GM12892 (cell line): Measurements from ENCODE around the gene EGF.

Experiments used
- DNase-seq: peaks from one replicate; pipeline ENCODE4 v3.0.0; 2011; ENCODE audit not compliant: insufficient read length
- FAIRE-seq: peaks from 2 replicates; lab custom pipeline; 2011; peaks lifted over from hg19 to GRCh38; lab: Jason Lieb, UNC
- POLR2A ChIP-seq: IDR thresholded peaks from 2 replicates; pipeline ENCODE4 v1.6.1; 2011; ENCODE audit warnings: low read depth, low read length, control low read depth
- POLR2AphosphoS5 ChIP-seq: IDR thresholded peaks from 2 replicates; pipeline ENCODE4 v1.6.1; 2011; ENCODE audit warnings: low read depth, low read length, control low read depth
- TAF1 ChIP-seq: IDR thresholded peaks from 2 replicates; pipeline ENCODE4 v1.6.1; 2011; ENCODE audit warnings: low read depth, mild to moderate bottlenecking, control low read depth, low read length, borderline replicate concordance

EGF gene

GRCh38 chr4:109969919-109970318, 57.2 kb downstream of the EGF start:
- DNase-seq (no peak), FAIRE-seq (no peak)
- no peak for TF ChIP-seq POLR2AphosphoS5
- TF ChIP-seq POLR2A, result no peak
- no peak for TF ChIP-seq TAF1

DNA sequence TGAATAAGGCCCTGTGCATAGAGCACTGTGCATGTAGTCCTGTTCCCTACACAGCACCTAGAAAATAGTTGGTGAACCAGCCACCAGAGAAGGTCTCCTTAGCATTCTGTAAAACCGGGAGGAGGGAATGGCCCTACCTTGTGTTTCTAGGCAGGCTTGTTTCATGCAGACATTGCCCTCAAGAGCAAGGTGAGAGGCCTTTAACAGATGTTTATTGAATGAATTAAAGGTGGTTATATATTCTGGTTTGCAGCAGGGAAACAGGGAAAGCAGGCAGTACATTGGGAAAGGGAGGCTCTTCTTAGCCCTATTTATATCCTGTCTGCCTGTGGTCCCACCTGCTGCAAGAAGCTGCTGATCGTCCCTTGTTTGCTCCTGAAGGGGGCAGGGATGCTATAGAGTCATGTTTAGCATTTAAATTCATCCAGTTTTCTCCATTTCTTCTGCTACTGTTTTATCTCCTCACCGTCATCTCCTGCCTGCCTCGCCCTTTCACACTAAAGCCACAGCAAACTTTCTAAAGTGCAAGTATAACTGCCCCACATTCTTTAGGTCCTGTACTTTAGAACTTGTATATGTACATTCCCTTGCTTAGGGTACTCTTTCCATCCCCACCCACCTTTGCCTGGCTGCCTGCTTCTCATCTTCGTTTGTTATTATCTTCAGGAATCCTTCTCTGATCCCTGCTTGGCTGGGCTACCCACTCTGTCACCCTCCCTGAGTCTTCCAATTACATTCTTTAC, 60.3 kb downstream of the EGF start:
- FAIRE-seq, result no peak

DNA sequence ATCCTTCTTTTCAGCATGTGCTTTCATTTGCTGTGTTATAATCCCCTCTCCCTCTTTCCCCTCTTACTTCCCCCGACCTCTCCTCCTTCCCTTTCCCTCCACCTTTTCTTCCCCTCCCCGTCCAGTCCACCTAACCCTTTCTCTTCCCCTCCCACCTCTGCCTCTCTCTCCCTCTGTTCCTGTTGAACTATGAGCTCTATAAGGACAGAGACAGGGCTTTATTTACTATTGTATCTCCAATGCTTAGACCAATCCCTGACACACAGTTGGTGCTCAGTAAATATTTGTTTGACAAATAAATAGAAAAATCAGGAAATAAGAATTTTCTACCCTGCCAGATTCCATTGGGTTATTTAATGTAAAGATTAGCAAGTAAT, 60.8 kb downstream of the EGF start:
- no peak for FAIRE-seq
- TF ChIP-seq POLR2AphosphoS5 (no peak), TAF1 (no peak), POLR2A (no peak)
- no peak for DNase-seq

More for the DNA sequence above, 60.3 kb downstream of the EGF start:
- no peak for DNase-seq
- TF ChIP-seq POLR2A (no peak), TAF1 (no peak), POLR2AphosphoS5 (no peak)

DNA sequence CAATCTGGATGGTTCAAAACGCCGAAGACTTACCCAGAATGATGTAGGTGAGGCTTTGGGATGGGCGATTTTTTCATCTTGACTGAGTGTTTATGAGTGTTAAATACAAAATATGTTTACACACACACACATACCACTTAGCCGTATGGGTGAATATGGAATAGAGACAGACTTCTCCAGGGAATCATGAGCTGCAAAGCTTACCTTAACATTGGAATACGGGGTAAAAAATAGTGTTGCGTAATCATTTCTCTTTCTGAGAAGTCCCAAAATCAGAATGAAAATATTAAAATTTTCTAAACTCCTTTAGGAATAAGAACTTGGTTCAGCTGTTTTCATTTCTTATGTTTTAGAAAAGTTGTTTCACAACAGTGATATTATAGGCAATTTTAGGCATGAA, 63.5 kb downstream of the EGF start:
- TF ChIP-seq POLR2A (no peak), POLR2AphosphoS5 (no peak), TAF1 (no peak)
- no peak for FAIRE-seq
- DNase-seq, result no peak

DNA sequence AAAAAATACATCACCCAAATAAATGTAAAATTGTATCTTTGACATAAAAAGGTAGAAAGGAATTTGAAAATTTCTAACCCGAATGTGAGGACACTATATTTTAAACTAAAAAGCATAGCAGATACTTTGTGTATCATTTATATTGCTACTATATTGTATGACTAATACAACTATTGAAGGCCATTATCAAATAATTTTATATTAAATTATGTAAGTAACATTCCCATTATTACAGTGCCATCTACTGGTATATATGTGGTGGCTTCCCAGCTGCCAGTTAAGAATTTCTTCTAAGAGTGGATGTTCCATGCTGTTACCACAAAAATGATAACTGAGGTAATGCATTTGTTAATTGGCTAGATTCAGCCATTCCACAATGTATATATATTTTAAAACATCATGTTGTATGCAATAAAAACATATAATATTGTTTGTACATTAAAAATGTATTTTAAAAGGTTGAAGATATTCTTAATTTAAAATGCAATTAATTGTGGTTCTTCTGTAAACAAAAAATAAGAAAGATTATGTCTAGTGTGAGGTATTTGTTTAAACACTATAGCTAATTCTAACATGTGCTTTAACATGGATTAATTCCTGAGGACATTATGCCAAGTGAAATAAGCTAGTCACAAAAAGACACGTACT, 65.3 kb downstream of the EGF start:
- FAIRE-seq (no peak), DNase-seq (no peak)
- TF ChIP-seq POLR2AphosphoS5 (no peak), TAF1 (no peak), POLR2A (no peak)

- DNase-seq, result no peak
- TF ChIP-seq TAF1 (no peak), POLR2A (no peak), POLR2AphosphoS5 (no peak)
- FAIRE-seq, result no peak
These were observed 66.2 kb downstream of the EGF start for GRCh38 chr4:109978704-109979454.

DNA sequence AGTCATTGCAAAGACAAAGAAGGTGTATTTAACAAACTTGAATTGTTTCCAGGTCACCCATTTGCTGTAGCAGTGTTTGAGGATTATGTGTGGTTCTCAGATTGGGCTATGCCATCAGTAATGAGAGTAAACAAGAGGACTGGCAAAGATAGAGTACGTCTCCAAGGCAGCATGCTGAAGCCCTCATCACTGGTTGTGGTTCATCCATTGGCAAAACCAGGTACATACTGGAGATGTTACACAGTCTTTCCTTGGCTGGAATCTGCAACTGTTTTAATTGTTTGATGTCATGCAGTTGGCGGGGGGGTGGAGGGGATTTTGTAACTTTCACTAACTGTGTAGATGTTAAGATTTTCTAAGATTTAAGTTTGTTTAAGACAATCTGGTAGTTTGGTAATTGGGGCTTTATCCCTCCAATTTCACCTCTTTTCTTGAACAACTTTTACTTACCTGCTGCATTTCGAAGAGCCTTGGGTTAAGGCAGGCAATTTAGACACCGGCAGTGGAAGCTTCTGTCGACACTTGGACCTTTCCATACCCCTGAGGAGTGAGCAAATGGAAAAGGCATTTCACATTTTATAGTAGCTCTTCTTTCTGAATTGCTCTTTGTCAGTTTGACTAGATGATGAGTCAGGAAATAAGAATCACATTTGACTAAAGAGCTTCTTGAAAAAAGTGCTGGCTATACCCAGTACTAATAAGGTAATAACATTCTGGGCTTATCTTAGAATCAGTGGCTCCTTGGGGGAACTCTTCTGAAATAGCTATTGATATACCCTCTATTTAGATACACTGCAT, 67.4 kb downstream of the EGF start:
- FAIRE-seq, result no peak
- TF ChIP-seq POLR2AphosphoS5, result no peak
- TF ChIP-seq TAF1, result no peak
- TF ChIP-seq POLR2A, result no peak
- DNase-seq, result no peak

GRCh38 chr4:109981936-109982335, 69.3 kb downstream of the EGF start:
- DNase-seq (no peak), FAIRE-seq (no peak)
- TF ChIP-seq POLR2A (no peak), TAF1 (no peak), POLR2AphosphoS5 (no peak)

DNA sequence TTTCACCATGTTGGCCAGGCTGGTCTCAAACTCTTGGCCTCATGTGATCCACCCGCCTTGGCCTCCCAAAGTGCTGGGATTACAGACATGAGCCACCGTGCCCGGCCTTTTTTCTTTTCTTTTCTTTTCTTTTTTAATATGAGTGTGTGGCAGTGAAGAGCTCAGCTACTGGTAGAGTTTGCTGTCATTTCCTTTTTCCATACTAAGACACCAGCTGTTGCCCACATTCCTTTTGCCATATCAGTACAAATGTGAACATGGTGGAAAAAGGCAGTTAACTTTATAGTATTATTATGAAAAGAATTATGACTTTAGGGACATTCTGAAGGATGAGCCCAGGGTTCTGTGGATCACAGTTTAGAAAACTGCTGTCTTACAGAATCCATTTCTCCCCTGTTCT, 69.8 kb downstream of the EGF start:
- FAIRE-seq (no peak), DNase-seq (no peak)
- no peak for TF ChIP-seq POLR2A
- TF ChIP-seq POLR2AphosphoS5, result no peak
- no peak for TF ChIP-seq TAF1

- no peak for FAIRE-seq
- DNase-seq, result no peak
- TF ChIP-seq POLR2A, result no peak
- no peak for TF ChIP-seq TAF1
- TF ChIP-seq POLR2AphosphoS5, result no peak
These were observed 73.6 kb downstream of the EGF start for GRCh38 chr4:109985993-109986974.
